HG02870 (cell line): Measurements from ENCODE around the gene TRANK1.
"Not testable (repeated sequence)": the region's sequence is repeated elsewhere in the genome, so short reads cannot be mapped to it uniquely, and the experiment has no call there.

Source experiments
- ATAC-seq: cut with Tn5 transposase; IDR thresholded peaks from one replicate; pipeline ENCODE4 v1.9.1; 2021; ENCODE audit warnings: mild to moderate bottlenecking, moderate library complexity; ENCODE audit not compliant: unreplicated experiment

Gene TRANK1

GRCh38 chr3:36944641-36945270, at the start of gene TRANK1:
Gene TRANK1, minus strand, starts transcription at chr3:36945054. Its CDS starts 245 bp downstream, at chr3:36944809.
- peak; percentile 49 for ATAC-seq

GRCh38 chr3:36993326-36994283, 48.8 kb upstream of the TRANK1 start, which contains the start of gene MLH1:
Gene MLH1, plus strand, starts transcription at chr3:36993518. Its CDS starts 30 bp downstream, at chr3:36993548.
- peak; percentile 91 for ATAC-seq

GRCh38 chr3:36992806-36993325, 48.0 kb upstream of the TRANK1 start, which contains the start of gene EPM2AIP1:
Gene EPM2AIP1, minus strand, starts transcription at chr3:36993131. Its CDS starts 54 bp downstream, at chr3:36993077.
- ATAC-seq: peak; percentile 82

GRCh38 chr3:36991923-36992805, 47.3 kb upstream of the TRANK1 start:
- no peak for ATAC-seq

- ATAC-seq: no peak
Measured at GRCh38 chr3:36991147-36991546, 46.3 kb upstream of the TRANK1 start.

GRCh38 chr3:36989568-36989967, 44.7 kb upstream of the TRANK1 start:
- no peak for ATAC-seq

GRCh38 chr3:36989005-36989404, 44.2 kb upstream of the TRANK1 start:
- no peak for ATAC-seq

- ATAC-seq: no peak
Measured at GRCh38 chr3:36988356-36988755, 43.5 kb upstream of the TRANK1 start.

GRCh38 chr3:36981006-36981405, 36.2 kb upstream of the TRANK1 start:
- ATAC-seq: no peak

GRCh38 chr3:36973139-36973538, 28.3 kb upstream of the TRANK1 start:
- no peak for ATAC-seq

GRCh38 chr3:36972163-36972562, 27.3 kb upstream of the TRANK1 start:
- no peak for ATAC-seq

GRCh38 chr3:36969540-36970432, 24.9 kb upstream of the TRANK1 start:
- peak; percentile 99 for ATAC-seq

GRCh38 chr3:36969085-36969484, 24.2 kb upstream of the TRANK1 start:
- ATAC-seq: no peak

- no peak for ATAC-seq
Measured at GRCh38 chr3:36965440-36965839, 20.6 kb upstream of the TRANK1 start.

- ATAC-seq: peak; percentile 58
Measured at GRCh38 chr3:36964817-36965216, 20.0 kb upstream of the TRANK1 start.

GRCh38 chr3:36964331-36964730, 19.5 kb upstream of the TRANK1 start:
- no peak for ATAC-seq

GRCh38 chr3:36963008-36963407, 18.2 kb upstream of the TRANK1 start:
- ATAC-seq: not testable (repeated sequence)

GRCh38 chr3:36960502-36960901, 15.6 kb upstream of the TRANK1 start:
- no peak for ATAC-seq

- no peak for ATAC-seq
Measured at GRCh38 chr3:36959821-36960220, 15.0 kb upstream of the TRANK1 start.
